Measurements from ENCODE around the gene MED26.
A peak's percentile ranks its signal among the peaks of the same experiment; 100 is the strongest.

Gene MED26

DNA sequence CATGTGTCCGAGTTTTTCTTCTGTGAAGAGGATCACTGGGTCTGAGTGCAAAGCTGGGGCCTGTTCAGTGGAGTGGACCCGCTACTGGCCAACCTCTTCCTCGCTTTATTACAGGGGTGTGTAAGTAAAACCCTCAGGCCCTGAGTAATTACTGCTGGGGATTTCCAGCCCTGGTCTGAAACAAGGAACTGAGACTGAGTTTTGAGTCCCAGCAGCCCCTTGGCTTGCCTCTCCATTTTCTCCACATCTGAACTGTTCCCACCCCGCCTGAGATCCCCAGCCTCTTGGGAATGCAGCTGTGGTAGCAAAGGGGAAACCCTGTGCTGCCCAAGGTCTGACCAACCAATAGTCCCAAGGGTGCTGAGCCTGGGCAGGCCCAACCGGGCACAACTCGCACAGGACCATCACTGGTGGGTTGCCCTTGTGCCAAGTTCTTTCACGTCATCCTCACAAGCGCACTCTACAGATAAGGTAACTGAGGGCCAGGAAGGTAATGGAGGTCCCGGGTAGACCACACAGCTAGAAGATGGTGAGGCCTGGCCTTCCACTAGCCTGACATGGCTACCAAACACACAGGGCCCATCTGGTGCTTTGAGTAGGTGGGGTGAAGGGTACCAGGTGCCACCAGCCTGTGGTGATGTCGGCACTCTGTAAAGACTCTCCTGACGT lies 42.1 kb downstream of the MED26 start:
- H3K4me3 ChIP-seq (ENCODE audit: low read length): no peak overlapping the region
- DNase-seq (ENCODE audit: low read depth): no peak
- TF ChIP-seq, protein P1, sequence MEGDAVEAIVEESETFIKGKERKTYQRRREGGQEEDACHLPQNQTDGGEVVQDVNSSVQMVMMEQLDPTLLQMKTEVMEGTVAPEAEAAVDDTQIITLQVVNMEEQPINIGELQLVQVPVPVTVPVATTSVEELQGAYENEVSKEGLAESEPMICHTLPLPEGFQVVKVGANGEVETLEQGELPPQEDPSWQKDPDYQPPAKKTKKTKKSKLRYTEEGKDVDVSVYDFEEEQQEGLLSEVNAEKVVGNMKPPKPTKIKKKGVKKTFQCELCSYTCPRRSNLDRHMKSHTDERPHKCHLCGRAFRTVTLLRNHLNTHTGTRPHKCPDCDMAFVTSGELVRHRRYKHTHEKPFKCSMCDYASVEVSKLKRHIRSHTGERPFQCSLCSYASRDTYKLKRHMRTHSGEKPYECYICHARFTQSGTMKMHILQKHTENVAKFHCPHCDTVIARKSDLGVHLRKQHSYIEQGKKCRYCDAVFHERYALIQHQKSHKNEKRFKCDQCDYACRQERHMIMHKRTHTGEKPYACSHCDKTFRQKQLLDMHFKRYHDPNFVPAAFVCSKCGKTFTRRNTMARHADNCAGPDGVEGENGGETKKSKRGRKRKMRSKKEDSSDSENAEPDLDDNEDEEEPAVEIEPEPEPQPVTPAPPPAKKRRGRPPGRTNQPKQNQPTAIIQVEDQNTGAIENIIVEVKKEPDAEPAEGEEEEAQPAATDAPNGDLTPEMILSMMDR (conservative IDR thresholded peaks at IDR 0.05; ENCODE audit: low read depth, low read length): no peak

GRCh38 chr19:16585094-16585801 lies 42.8 kb downstream of the MED26 start:
- DNase-seq (ENCODE audit: low read depth): no peak
- TF ChIP-seq, protein P1 (conservative IDR thresholded peaks at IDR 0.05; ENCODE audit: low read depth, low read length): no peak
- H3K4me3 ChIP-seq (ENCODE audit: low read length): no peak overlapping the region

- peak; percentile 73 for DNase-seq (ENCODE audit: low read depth)
- peak overlapping the region; percentile 32 for H3K4me3 ChIP-seq (ENCODE audit: low read length)
- TF ChIP-seq, protein P1 (conservative IDR thresholded peaks at IDR 0.05; ENCODE audit: low read depth, low read length): no peak
These were observed 43.5 kb downstream of the MED26 start for GRCh38 chr19:16584248-16585093.

- H3K4me3 ChIP-seq (ENCODE audit: low read length): no peak overlapping the region
- DNase-seq (ENCODE audit: low read depth): no peak
- TF ChIP-seq, protein P1 (conservative IDR thresholded peaks at IDR 0.05; ENCODE audit: low read depth, low read length): no peak
These were observed 45.3 kb downstream of the MED26 start for GRCh38 chr19:16582486-16583261.

GRCh38 chr19:16581971-16582343 lies 46.0 kb downstream of the MED26 start:
- DNase-seq (ENCODE audit: low read depth): no peak
- TF ChIP-seq, protein P1 (conservative IDR thresholded peaks at IDR 0.05; ENCODE audit: low read depth, low read length): no peak
- no peak overlapping the region for H3K4me3 ChIP-seq (ENCODE audit: low read length)

- TF ChIP-seq, protein P1 (conservative IDR thresholded peaks at IDR 0.05; ENCODE audit: low read depth, low read length): no peak
- DNase-seq (ENCODE audit: low read depth): no peak
- no peak overlapping the region for H3K4me3 ChIP-seq (ENCODE audit: low read length)
These were observed 46.6 kb downstream of the MED26 start for GRCh38 chr19:16581145-16581970.

Data from retinal pigment epithelial cell (primary cell).